Lung (tissue), 12 donors: Measurements from ENCODE around the gene RPL13. TPM values are rescaled to one million over a fixed set of nuclear protein-coding genes. Genes with fewer than 3 reads are reported as not detected.

Experiments
- ATAC-seq: fragments of 200-7000 bp; cut with Tn5 transposase; one replicate; pipeline ENCODE4 v1.9.1; 2020; ENCODE audit warnings: moderate number of reproducible peaks; ENCODE audit not compliant: insufficient read depth, low FRiP score
- DNase-seq, 3 donors: peaks; one replicate each; pipeline ENCODE4 v3.0.0-alpha.2; 2013 to 2017
- H3K27ac ChIP-seq, 2 donors: one replicate each; pipeline ENCODE4 v1.5.1; 2013; ENCODE audit warnings: mild to moderate bottlenecking in 2 of 2, moderate library complexity in 2 of 2, control low read depth in 1 of 2, inconsistent platforms in 1 of 2, low read depth in 1 of 2, low read length in 1 of 2
- H3K27me3 ChIP-seq, 3 donors: one replicate each; pipeline ENCODE4 v1.5.1; 2013; ENCODE audit warnings: low read length in 2 of 3; ENCODE audit not compliant: control insufficient read depth in 3 of 3, insufficient read depth in 3 of 3
- H3K36me3 ChIP-seq, 4 donors: one replicate each; pipeline ENCODE4 v1.5.1; 2013; ENCODE audit warnings: low read length in 4 of 4, mild to moderate bottlenecking in 1 of 4, moderate library complexity in 1 of 4; ENCODE audit not compliant: control insufficient read depth in 4 of 4, insufficient read depth in 4 of 4
- H3K4me1 ChIP-seq, 5 donors: one replicate each; pipeline ENCODE4 v1.5.1; 2013; ENCODE audit warnings: low read length in 5 of 5, mild to moderate bottlenecking in 2 of 5, moderate library complexity in 1 of 5; ENCODE audit not compliant: control insufficient read depth in 5 of 5, insufficient read depth in 5 of 5
- H3K4me3 ChIP-seq: one replicate; pipeline ENCODE4 v1.5.1; 2013; ENCODE audit warnings: mild to moderate bottlenecking, control low read depth, moderate library complexity
- H3K9ac ChIP-seq, 2 donors: one replicate each; pipeline ENCODE4 v1.5.1; 2013; ENCODE audit warnings: low read length in 2 of 2, control low read depth in 1 of 2; ENCODE audit not compliant: insufficient read depth in 1 of 2
- H3K9me3 ChIP-seq, 4 donors: one replicate each; pipeline ENCODE4 v1.5.1; 2013; ENCODE audit warnings: low read length in 3 of 4, mild to moderate bottlenecking in 1 of 4, moderate library complexity in 1 of 4; ENCODE audit not compliant: control insufficient read depth in 4 of 4, insufficient read depth in 3 of 4
- CTCF ChIP-seq: IDR thresholded peaks from 2 replicates; pipeline ENCODE4 v1.5.1; 2012; ENCODE audit warnings: mild to moderate bottlenecking; ENCODE audit errors: control extremely low read depth, extremely low read depth
- WGBS, 2 donors: extraction: QIAGEN DNeasy Blood & Tissue Kit; methylation state at CpG; one replicate each; pipeline ENCODE4 v1.1.7; 2013; 5-methylcytosine and 5-hydroxymethylcytosine counted together
- polyA plus RNA-seq, 2 donors: library from polyadenylated mRNA; stranded (reverse); fragments of 200-250 nt; gene quantifications; one replicate each; pipeline ENCODE4 v1.2.1, GENCODE V29; 2013
- total RNA-seq, 2 donors: library from RNA; depleted of rRNA in 1 of 2; stranded (reverse); fragments of >200 nt in 1 of 2; gene quantifications; one replicate each; pipeline ENCODE4 v1.2.1, GENCODE V29; 2014 to 2021
- donor health status: control.
- donor health status: control.
- donor health status: Bipolar disorder and iron deficiency.
- donor health status: healthy.
- donor health status: DM: yes; HTN: yes; CAD: no.

Gene RPL13
- total and polyA plus RNA-seq, 4 donors, result 1,905 to 7,821 (median 4,043) TPM

GRCh38 chr16:89552913-89553312, 7.6 kb upstream of the RPL13 start:
- no peak for ATAC-seq
- Histone ChIP-seq H3K27ac (no peak overlapping the region), H3K9me3 (no peaks in the 10 kb centered on the region), H3K4me3 (no peak overlapping the region), H3K36me3 (peaks cover 10 to 68% (median 40%) of the 10 kb centered on the region in 4 donors), H3K27me3 (no peaks in the 10 kb centered on the region), H3K4me1 (peaks cover 0 to 3% (median 0%) of the 10 kb centered on the region in 5 donors), H3K9ac (no peak overlapping the region)
- WGBS, 2 donors, result 95 to 96% methylated on average over 13 of the region's 13 CpGs
- TF ChIP-seq CTCF, result no peak
- no peak for DNase-seq

- no peaks in the 10 kb centered on the region for H3K9me3 ChIP-seq
- no peak overlapping the region for H3K27ac ChIP-seq
- DNase-seq (no peak), ATAC-seq (no peak)
- peaks cover 0 to 3% (median 0%) of the 10 kb centered on the region in 5 donors for H3K4me1 ChIP-seq
- peaks cover 10 to 62% (median 37%) of the 10 kb centered on the region in 4 donors for H3K36me3 ChIP-seq
- TF ChIP-seq CTCF, result no peak
- H3K9ac ChIP-seq, result no peak overlapping the region
- H3K4me3 ChIP-seq, result no peak overlapping the region
- no peaks in the 10 kb centered on the region for H3K27me3 ChIP-seq
- 92 to 96% methylated on average over 18 of the region's 18 CpGs for WGBS, 2 donors
Observed at GRCh38 chr16:89553733-89554132, 6.7 kb upstream of the RPL13 start.

GRCh38 chr16:89554343-89554742, 6.1 kb upstream of the RPL13 start:
- Histone ChIP-seq H3K9ac (no peak overlapping the region), H3K9me3 (no peaks in the 10 kb centered on the region), H3K27me3 (no peaks in the 10 kb centered on the region), H3K4me3 (no peak overlapping the region), H3K27ac (no peak overlapping the region), H3K4me1 (peaks cover 0 to 3% (median 0%) of the 10 kb centered on the region in 5 donors), H3K36me3 (peaks cover 10 to 55% (median 34%) of the 10 kb centered on the region in 4 donors)
- DNase-seq (no peak), ATAC-seq (no peak)
- no peak for TF ChIP-seq CTCF
- WGBS, 2 donors, result 96% methylated on average over 12 of the region's 12 CpGs

GRCh38 chr16:89555265-89555664, 5.2 kb upstream of the RPL13 start:
- no peak for ATAC-seq
- H3K9ac ChIP-seq, result no peak overlapping the region
- H3K4me1 ChIP-seq, result peaks cover 0 to 6% (median 3%) of the 10 kb centered on the region in 5 donors
- H3K27ac ChIP-seq, result no peak overlapping the region
- TF ChIP-seq CTCF, result no peak
- H3K4me3 ChIP-seq, result no peak overlapping the region
- H3K27me3 ChIP-seq, result no peaks in the 10 kb centered on the region
- H3K36me3 ChIP-seq, result peaks cover 10 to 50% (median 27%) of the 10 kb centered on the region in 4 donors
- no peaks in the 10 kb centered on the region for H3K9me3 ChIP-seq
- 95 to 98% methylated on average over 16 of the region's 16 CpGs for WGBS, 2 donors
- no peak for DNase-seq
